IPS-20b (cell line): Measurements from ENCODE around the gene TMCC2.
"Not testable (repeated sequence)": the region's sequence is repeated elsewhere in the genome, so short reads cannot be mapped to it uniquely, and the experiment has no call there.

Source experiments
- H3K27ac ChIP-seq: one replicate; pipeline ENCODE4 v1.5.1; 2013; ENCODE audit warnings: low read length
- H3K27me3 ChIP-seq: 2 replicates; pipeline ENCODE4 v1.6.1; 2013; ENCODE audit warnings: mild to moderate bottlenecking, low read length, inconsistent platforms; ENCODE audit not compliant: insufficient read depth
- H3K36me3 ChIP-seq: 2 replicates; pipeline ENCODE4 v1.6.1; 2013; ENCODE audit warnings: low read depth, mild to moderate bottlenecking, inconsistent platforms, low read length, moderate library complexity; ENCODE audit not compliant: insufficient read depth
- H3K4me1 ChIP-seq: 2 replicates; pipeline ENCODE4 v1.6.1; 2013; ENCODE audit warnings: mild to moderate bottlenecking, control low read depth, inconsistent platforms, low read length, moderate library complexity; ENCODE audit not compliant: insufficient read depth
- H3K4me3 ChIP-seq: 2 replicates; pipeline ENCODE4 v1.5.1; 2013; ENCODE audit warnings: mild to moderate bottlenecking, low read length, inconsistent platforms
- H3K9ac ChIP-seq: 2 replicates; pipeline ENCODE4 v1.6.1; 2013; ENCODE audit warnings: low read depth, mild to moderate bottlenecking, inconsistent platforms, low read length, moderate library complexity
- H3K9me3 ChIP-seq: 2 replicates; pipeline ENCODE4 v1.6.1; 2013; ENCODE audit warnings: mild to moderate bottlenecking, low read depth, low read length, inconsistent platforms; ENCODE audit not compliant: insufficient read depth

TMCC2 gene

DNA sequence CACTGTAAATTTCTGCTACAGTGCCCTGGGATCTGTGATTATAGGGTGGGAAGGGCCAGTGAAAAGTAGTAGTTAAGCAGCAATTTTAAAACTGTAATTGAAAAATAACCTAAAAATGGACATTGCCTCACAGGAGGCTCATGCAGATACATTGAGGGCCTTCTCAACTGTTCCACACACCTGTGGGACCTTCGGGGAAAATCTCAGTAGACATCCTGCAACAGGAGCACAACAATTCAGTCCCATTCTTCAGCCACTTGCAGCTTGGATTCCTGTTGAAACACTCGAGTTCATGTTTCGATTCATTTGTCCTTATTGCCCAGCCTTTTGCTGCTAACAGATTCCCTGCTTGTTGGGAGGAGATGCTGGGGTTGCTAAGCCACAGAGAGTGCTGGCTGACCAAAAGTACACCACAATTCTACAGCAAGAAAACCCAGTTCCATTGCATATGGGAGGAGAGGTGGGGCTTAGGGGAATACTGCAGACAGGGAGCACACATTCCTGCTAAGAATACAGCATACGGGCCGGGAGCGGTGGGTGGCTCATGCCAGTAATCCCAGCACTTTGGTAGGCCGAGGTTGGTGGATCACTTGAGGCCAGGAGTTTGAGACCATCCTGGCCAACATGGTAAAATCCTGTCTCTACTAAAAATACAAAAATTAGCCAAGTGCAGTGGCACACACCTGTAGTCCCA is 4.5 kb downstream of the TMCC2 start:
- H3K4me3 ChIP-seq, result no peak overlapping the region
- H3K9me3 ChIP-seq, result no peaks in the 10 kb centered on the region
- H3K9ac ChIP-seq, result no peak overlapping the region
- H3K4me1 ChIP-seq, result peaks cover 6% of the 10 kb centered on the region; the same call in 1 of the 2 replicates
- H3K36me3 ChIP-seq, result no peaks in the 10 kb centered on the region
- H3K27ac ChIP-seq, result no peak overlapping the region
- H3K27me3 ChIP-seq, result peaks cover 13% of the 10 kb centered on the region

DNA sequence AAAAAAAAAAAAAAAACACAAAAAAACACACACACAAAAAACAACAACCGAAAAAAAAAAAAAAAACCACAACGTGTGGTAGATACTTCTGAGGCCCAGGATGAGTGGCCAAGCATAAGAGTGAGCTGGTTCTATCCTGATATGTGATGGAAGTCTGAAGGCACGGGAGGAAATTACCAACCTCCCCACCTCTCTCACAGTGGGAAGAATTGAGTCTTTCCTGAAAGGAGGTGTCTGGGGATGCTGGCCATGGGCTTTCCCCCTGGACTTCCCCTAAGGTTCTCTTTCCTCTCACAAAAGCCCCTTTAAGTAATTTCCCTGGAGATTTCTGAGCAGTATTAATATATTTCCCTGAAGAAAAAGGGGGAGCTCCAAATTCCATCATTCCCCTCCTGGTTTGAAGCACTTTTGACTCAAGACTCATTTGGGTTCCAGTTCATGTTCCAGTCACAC is 5.2 kb downstream of the TMCC2 start:
- Histone ChIP-seq H3K9ac (no peak overlapping the region), H3K4me1 (peaks cover 6% of the 10 kb centered on the region; the same call in 1 of the 2 replicates), H3K27me3 (peaks cover 13% of the 10 kb centered on the region), H3K27ac (no peak overlapping the region), H3K4me3 (no peak overlapping the region), H3K9me3 (no peaks in the 10 kb centered on the region), H3K36me3 (no peaks in the 10 kb centered on the region)

DNA sequence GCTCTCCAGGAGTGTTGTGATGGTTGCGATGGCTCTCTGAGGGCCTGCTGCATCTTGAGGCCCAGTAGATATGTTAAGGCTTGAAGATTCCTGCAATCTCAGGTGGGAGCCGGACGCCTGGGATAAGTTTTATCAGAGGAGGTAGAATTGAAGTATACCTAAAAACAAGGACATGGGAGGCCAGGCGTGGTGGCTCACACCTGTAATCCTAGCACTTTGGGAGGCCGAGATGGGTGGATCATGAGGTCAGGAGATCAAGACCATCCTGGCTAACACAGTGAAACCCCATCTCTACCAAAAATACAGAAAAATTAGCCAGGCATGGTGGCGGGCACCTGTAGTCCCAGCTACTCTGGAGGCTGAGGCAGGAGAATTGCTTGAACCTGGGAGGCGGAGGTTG is 6.2 kb downstream of the TMCC2 start:
- H3K27ac ChIP-seq, H3K9ac ChIP-seq, H3K4me3 ChIP-seq, H3K4me1 ChIP-seq, H3K9me3 ChIP-seq, H3K27me3 ChIP-seq, H3K36me3 ChIP-seq: not testable (repeated sequence)

DNA sequence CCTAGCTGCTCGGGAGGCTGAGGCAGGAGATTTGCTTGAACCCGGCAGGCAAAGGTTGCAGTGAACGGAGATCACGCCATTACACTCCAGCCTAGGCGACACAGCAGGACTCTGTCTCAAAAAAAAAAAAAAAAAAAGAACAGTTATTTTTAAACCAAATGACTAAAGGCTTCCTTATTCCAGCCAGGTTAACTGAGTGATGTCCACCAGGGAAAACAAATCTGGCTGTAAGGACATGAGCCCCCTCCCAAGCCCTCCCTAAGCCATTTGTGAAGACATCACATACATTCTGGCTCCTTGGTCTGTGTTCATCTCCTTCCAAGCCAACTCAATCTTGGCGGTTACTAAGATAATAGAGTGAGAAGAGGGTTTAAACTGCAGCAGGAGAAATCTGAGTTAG is 8.2 kb downstream of the TMCC2 start:
- Histone ChIP-seq H3K27ac (no peak overlapping the region), H3K9me3 (no peaks in the 10 kb centered on the region), H3K36me3 (no peaks in the 10 kb centered on the region), H3K4me1 (no peaks in the 10 kb centered on the region), H3K27me3 (no peaks in the 10 kb centered on the region), H3K4me3 (no peak overlapping the region), H3K9ac (no peak overlapping the region)

DNA sequence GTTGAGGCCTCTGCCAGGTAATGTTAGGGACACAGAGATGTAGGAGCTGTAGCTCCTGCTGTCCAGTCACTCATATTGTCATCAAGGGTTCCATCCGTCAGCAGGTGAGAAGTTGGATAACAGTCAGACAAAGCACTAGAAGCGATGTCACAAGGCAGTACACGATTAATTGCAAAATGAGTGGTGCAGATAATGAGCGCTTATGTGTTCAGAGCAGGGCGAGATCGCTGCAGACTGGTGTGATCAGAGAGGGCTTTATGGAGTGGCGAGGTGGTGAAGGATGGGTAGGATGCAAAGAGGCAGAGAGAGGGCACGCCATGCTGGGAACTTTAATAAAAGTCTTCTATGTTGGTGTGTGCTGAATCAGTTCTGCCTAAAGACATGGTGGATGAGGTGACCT is 8.8 kb downstream of the TMCC2 start:
- Histone ChIP-seq H3K36me3 (no peaks in the 10 kb centered on the region), H3K9me3 (no peaks in the 10 kb centered on the region), H3K27me3 (no peaks in the 10 kb centered on the region), H3K27ac (no peak overlapping the region), H3K4me3 (no peak overlapping the region), H3K4me1 (no peaks in the 10 kb centered on the region), H3K9ac (no peak overlapping the region)

DNA sequence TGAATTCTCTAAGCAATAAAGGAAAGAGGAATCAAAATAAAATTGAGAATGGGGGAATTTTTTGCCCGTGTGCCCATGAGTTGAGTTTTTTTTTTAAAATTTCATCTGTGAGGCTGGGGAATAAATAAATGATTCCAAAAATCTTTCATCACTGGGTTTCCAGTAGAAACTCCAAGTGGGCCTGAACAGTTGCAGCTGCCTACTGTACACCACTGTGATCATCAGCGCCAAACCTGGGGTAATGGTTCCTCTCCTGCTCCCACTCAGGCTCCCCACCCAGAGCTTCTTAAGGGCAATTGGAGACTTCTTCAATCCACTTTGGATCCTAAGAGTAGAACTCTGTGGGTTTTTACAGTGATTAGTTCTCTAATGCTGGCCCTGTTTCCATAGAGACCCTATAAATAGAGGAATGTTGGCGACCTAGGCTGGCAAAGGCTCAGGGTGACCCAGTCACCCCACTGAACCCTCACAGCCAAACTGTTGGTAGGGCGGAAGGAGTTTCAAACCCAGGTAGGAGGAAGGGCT is 9.3 kb downstream of the TMCC2 start:
- no peaks in the 10 kb centered on the region for H3K9me3 ChIP-seq
- H3K27ac ChIP-seq, result no peak overlapping the region
- no peaks in the 10 kb centered on the region for H3K27me3 ChIP-seq

DNA sequence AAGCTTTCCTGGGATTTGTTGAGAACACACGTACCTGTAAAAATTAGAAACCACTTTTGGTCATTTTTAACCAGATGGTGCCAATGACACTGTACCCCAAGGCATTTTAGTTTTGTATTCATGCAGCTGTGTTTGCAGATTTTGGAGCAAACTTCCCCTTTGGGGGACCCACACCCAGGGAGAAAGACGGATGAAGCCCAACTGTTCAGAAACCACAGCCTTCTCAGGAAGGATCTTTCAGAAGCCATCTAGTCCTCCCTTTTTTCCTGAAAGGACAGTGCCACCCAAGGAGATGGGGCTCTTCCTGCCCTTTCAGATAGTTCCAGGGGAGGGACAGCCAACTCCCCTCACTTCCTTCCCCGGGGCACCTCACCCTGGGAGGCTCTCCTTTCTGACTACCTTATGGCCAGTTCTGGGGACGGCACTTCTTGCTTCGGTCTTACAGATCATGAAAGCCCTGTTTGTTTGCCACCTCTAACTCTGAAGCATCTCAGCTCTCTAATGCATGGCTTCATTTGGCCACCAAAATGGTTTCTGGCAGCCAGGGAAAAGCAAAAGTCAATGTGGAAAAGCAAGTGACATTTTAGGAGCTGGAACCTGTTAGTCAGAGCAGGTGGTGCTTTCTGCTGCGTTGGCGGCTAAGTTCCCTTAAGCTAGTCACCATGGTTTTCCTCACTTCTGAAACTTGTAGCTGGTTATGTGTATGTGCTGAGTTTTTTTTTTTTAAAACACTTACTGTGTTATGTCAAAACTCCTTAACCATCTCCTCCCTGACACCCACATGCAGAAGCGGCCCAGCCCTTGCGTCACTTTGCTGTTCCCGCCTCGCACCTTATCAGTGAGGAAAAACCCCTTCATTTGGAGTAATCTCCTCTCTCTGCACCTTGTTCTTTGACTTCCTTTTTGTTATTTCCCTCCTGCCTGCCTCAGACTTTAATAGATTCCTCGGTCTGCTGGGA is 10.1 kb downstream of the TMCC2 start:
- no peaks in the 10 kb centered on the region for H3K4me1 ChIP-seq
- no peak overlapping the region for H3K4me3 ChIP-seq
- no peak overlapping the region for H3K9ac ChIP-seq
- H3K27ac ChIP-seq, result no peak overlapping the region
- H3K9me3 ChIP-seq, result no peaks in the 10 kb centered on the region
- H3K27me3 ChIP-seq, result no peaks in the 10 kb centered on the region
- no peaks in the 10 kb centered on the region; the same call in 1 of the 2 replicates for H3K36me3 ChIP-seq

More for the DNA sequence above, 9.3 kb downstream of the TMCC2 start:
- Histone ChIP-seq H3K4me3 (no peak overlapping the region), H3K4me1 (no peaks in the 10 kb centered on the region), H3K9ac (no peak overlapping the region), H3K36me3 (no peaks in the 10 kb centered on the region)

DNA sequence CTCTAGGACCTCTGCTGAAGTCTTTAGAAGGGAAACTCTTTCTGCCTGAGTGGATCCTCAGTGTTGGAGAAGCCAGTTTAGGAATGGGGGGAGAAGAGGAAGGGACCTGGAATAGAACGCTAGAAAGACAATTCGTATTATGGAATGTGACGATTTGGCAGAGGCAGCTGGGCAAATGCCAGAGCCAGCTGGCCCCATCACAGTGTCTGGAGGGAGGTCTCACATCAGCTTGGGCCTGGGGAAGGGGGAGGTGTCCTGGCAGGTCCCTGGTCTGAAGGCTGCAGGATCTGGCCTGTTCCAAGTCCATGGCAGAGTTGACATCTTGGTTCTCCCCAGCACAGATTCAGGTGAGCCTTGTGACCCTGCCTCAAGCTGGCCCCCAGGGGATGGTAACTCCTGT is 11.3 kb downstream of the TMCC2 start:
- no peaks in the 10 kb centered on the region for H3K27me3 ChIP-seq
- no peak overlapping the region for H3K4me3 ChIP-seq
- H3K4me1 ChIP-seq, result no peaks in the 10 kb centered on the region
- H3K9me3 ChIP-seq, result no peaks in the 10 kb centered on the region
- no peak overlapping the region for H3K27ac ChIP-seq
- H3K9ac ChIP-seq, result no peak overlapping the region
- H3K36me3 ChIP-seq, result no peaks in the 10 kb centered on the region; the same call in 1 of the 2 replicates

DNA sequence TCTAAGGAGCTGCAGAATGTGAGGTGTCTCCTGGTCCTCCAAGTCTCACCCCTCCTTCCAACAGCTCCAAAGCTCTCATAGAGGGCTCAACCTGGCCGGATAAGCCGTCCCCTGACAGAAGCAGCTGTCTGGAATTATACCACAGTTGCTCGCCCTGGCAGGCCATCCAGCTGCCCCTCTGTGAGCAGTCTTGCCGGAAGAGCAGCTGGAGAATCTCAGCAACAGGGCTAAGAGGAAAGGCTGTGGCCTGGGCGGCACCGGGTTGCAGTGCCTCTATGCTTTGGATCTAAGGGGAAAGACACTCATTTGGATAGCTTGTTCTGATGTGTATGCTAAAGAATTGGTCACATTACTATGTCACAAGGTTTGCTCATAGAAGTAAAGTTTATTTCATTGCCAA is 12.4 kb downstream of the TMCC2 start:
- Histone ChIP-seq H3K4me1 (no peaks in the 10 kb centered on the region), H3K27me3 (no peaks in the 10 kb centered on the region), H3K27ac (no peak overlapping the region), H3K9ac (no peak overlapping the region), H3K9me3 (no peaks in the 10 kb centered on the region), H3K4me3 (no peak overlapping the region), H3K36me3 (no peaks in the 10 kb centered on the region; the same call in 1 of the 2 replicates)

DNA sequence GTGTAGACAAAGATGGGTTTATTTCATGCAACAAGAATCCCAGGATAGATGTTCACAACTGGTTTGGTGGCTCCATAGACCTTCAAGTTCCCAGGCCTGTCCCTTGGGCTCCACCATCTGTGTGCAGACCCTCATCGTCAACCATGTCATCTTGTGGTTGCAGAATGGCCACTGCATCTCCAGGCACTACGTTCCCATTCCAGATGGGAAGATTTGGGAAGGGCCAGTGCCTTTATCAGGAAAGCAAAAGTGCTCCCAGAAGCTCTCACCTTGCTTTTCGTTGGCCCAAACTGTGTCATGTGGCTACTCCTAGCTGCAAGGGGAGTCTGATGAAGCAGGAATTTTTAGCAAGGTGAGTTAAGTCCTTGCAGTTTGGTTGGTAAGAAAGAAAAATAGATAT is 12.8 kb downstream of the TMCC2 start:
- Histone ChIP-seq H3K9ac (no peak overlapping the region), H3K27ac (no peak overlapping the region)

DNA sequence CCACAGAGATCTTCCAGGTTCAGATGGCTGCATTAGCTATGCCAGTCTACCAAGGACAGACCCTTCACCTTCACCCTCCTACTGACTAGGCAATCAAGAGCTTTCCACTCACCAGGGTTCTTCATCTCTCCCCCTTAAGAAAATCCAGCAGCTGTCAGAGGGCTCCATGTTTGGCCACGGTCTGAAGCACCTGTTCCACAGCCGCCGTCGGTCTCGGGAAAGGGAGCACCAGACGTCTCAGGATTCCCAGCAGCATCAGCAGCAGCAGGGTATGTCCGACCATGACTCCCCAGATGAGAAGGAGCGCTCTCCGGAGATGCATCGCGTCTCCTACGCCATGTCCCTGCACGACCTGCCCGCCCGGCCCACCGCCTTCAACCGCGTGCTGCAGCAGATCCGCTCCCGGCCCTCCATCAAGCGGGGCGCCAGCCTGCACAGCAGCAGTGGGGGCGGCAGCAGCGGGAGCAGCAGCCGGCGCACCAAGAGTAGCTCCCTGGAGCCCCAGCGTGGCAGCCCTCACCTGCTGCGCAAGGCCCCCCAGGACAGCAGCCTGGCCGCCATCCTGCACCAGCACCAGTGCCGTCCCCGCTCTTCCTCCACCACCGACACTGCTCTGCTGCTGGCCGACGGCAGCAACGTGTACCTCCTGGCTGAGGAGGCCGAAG is 13.8 kb downstream of the TMCC2 start:
- H3K4me3 ChIP-seq, result no peak overlapping the region
- H3K9ac ChIP-seq, result no peak overlapping the region
- no peak overlapping the region for H3K27ac ChIP-seq
- H3K9me3 ChIP-seq, result no peaks in the 10 kb centered on the region
- no peaks in the 10 kb centered on the region for H3K4me1 ChIP-seq
- no peaks in the 10 kb centered on the region for H3K27me3 ChIP-seq
- no peaks in the 10 kb centered on the region; the same call in 1 of the 2 replicates for H3K36me3 ChIP-seq

More for the DNA sequence above, 12.8 kb downstream of the TMCC2 start:
- H3K4me3 ChIP-seq, result no peak overlapping the region
- no peaks in the 10 kb centered on the region for H3K4me1 ChIP-seq
- no peaks in the 10 kb centered on the region for H3K9me3 ChIP-seq
- no peaks in the 10 kb centered on the region for H3K27me3 ChIP-seq
- no peaks in the 10 kb centered on the region; the same call in 1 of the 2 replicates for H3K36me3 ChIP-seq
